OCI-M2 (cell line): ENCODE measurements around the gene CCDC85A.

ENCODE experiments used
- DNase-seq: peaks from one replicate; lab custom pipeline; 2025; ENCODE audit not compliant: unreplicated experiment; lab: John Stamatoyannopoulos, UW

The CCDC85A gene

DNA sequence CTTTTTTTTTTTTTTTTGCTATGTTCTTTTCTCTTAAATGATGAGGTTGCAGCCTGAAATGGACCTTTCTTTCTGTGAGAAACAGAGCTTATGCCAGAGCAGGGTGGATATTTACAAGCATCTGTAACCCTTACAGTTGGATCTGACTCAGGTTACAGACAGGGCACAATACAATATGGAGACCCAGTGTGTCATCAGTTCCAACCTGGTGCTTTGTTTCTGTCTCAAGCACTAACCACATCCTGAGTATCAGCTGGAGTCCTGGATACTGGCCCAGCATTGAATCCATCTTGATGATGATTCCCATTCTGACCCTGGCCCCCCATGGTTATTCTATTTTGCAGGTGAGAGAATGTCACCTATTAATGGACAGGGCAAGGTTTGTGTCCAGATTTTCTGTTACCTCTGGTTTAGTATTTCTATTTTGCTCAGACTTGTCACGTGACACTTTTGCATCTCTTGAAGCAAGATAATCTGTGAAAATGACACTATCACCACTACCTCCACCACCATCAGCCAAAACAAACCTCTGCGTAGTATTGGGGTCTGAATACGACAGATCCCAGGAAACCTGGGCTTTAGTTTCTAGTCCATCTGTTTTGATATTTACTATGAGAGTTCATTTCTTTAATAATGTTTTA is 174.0 kb downstream of the CCDC85A start:
- no peak for DNase-seq

DNA sequence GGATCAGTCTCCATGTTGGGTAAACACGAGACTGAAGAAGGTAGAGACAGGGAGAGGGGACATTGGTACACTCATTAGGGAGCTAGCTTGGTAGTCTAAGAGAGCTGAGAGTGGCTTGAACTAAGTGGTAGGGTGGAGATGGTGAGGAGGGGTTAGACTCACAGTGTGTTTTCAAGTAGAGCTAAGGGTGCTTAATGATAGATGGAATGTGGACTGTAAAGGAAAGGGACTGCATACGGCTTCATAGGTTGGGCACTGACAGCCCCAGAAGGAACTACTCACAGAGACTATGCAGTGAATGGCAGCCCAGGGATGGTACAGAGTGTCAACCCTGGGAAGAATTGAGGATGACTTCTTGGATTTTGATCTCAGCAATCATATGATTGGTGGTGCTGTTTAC is 178.1 kb downstream of the CCDC85A start:
- DNase-seq = no peak

GRCh38 chr2:56364902-56365301 is 181.1 kb downstream of the CCDC85A start:
- DNase-seq = no peak

GRCh38 chr2:56369316-56369715 is 185.5 kb downstream of the CCDC85A start:
- DNase-seq = no peak

DNA sequence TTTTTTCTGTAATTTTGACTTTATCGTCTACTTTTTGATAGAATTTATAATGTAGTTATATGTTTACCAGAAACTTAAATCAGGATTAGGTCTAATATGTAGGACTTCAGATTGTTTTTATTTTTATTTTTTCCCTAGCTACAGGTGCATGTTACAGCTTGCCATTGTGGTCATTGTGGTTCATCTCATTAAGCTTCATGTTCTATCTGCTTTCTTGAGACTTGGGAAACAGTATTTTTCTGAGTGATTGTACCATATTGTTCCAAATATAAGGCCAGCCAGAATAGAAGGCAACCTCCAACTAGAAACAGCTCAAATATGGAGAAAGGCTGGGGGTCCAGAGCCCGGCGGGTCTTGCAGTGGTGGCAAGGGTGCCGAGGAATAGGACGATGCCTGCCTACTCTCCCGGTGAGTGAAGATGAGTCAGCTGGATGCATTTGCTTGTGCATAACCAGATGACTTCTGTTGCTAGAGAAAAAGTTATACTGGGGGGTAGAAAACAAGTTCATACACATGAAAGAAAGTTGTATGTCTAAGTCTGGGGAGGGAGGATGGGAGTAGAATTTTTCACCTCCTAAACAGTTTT is 188.4 kb downstream of the CCDC85A start:
- no peak for DNase-seq

- no peak for DNase-seq
These were observed 191.5 kb downstream of the CCDC85A start for GRCh38 chr2:56375251-56375650.

DNA sequence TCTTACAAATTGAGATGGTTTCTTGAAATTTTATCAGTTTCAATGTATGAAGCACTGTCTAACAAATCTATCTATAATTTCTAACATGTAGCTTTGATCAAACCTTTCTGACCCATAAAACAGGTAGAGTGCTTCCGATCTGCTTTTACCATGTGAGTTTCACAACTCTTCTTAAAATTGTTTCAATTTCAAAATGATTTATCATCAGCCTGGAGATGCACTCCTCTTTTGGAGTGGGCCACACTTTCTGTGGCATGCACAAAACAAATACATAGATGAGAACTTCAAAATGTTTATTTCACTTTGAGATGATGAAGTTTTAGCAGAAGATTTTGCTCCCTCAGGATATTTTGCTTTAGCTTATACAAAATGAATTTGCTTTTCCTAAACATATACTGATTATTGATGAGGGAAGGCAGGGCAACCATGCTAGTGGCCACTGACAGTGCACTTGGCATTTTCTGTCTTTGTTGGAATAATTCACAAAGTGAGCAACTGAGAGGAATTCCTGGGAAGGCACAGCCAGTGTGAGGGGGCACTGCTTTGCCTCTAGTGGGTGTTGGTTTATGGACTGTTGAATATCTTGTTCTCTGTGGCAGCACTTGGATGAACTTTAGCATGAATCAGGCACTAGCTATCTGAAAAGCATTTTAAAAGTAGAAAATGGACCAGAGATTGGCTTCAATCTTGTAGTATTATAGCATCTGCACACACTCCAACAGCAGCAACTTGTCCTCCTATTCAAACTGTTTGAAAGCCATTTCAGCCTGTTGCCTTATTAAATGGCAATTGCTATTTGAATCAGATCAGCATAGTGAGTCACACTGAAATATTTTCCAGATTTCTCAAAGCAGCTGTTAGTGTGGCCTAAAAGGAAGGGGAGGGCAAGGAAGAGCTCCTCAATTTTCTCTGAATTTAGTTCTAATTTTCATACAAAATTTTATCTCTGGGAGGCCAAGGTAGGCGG is 193.2 kb downstream of the CCDC85A start:
- no peak for DNase-seq

GRCh38 chr2:56379066-56379465 is 195.3 kb downstream of the CCDC85A start:
- DNase-seq = no peak

DNA sequence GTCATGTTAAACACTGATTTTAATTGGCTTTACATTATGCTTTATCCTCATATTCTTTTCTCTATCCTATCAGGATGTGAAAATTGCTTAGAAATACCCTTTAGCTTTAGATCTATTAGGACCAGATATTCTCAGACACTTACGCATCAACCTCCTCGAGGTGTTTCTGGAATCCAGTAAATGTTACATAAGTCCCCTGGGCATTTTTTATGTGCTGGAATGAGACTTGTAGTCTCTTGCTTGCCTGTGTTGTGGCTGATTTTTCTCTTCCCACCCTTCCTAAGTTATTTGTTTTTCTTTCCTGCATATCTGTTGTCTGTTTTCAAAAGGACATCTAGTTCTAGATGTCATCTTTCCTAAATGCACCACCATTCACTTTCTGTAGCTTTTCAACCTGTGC is 197.1 kb downstream of the CCDC85A start:
- DNase-seq = no peak

DNA sequence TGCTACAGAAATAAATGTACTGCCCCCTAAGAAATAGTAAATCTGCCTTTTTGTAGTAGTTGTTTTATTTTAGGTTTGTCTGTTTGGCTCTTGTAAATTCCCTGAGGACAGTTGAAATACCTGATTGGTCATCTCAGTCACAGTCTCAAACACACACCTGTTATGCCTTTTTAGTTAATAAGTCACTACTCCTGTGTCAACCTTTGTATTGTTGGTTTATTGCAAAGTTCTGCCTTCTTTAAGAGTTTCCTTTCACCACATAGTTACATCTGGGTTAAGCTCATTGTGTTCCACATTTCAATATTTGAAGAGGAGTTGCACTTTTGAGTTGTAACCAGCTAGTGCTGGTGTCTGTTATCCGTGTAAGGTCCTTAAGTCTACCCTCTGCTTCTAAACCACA is 198.7 kb downstream of the CCDC85A start:
- DNase-seq = no peak

- DNase-seq = no peak
These were observed 202.9 kb downstream of the CCDC85A start for GRCh38 chr2:56386657-56387056.

DNA sequence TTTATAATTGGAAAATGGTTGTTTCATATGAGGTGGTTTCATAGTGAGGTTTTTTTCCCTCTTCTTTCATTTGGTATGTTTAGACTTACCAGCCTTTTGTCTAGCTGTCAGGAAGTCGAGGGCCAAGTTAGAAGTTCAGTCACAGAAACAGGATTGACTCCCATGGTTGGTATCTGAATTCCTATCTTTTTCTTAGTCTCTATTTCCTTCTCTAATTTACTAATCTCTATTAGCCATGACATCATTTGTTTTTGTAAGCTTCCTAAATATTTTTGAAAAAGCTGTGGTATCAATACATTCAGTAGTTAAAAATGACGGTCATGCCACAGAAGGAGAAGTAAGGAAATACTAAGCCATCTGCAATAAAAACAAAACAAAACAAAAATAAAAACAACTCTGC is 206.9 kb downstream of the CCDC85A start:
- no peak for DNase-seq

GRCh38 chr2:56410140-56410539 is 226.3 kb downstream of the CCDC85A start:
- DNase-seq = no peak

DNA sequence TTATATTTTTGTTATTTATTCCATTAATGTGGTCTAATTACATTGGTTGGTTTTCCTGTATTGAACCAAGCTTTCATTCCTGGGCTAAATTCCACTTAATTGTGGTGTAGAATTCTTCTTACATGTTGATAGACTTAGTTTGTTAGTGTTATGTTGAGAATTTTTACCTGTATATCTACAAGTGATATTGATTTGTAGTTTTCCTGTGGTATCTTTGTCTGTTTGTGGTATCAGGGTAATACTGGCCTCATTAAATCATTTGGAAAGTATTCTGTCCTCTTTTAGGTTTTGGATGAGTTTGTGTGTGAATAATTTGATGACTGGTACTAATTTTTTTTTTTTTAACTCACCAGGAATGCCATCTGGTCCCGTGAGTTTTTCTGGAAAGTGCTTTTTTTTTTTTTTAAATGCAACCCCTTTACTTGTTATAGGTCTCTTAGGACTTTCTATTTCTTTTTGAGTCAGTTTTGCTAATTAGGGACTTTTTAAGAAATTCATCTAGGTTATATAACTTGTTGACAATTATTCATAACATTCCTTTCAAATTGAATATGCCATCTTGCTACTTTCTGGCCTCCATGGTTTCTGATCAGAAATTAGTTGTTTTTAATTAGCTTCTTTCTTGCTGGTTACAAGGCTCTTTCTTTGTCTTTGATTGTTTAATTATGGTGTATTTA is 232.8 kb downstream of the CCDC85A start:
- no peak for DNase-seq
